ENCODE data around the gene TEDDM1. TPM values are rescaled to one million over a fixed set of nuclear protein-coding genes. Genes with fewer than 3 reads are reported as not detected.
"Not testable (repeated sequence)": the region's sequence is repeated elsewhere in the genome, so short reads cannot be mapped to it uniquely, and the experiment has no call there.

TEDDM1 gene
- total RNA-seq, 4 donors from 2014 or later: not detected

DNA sequence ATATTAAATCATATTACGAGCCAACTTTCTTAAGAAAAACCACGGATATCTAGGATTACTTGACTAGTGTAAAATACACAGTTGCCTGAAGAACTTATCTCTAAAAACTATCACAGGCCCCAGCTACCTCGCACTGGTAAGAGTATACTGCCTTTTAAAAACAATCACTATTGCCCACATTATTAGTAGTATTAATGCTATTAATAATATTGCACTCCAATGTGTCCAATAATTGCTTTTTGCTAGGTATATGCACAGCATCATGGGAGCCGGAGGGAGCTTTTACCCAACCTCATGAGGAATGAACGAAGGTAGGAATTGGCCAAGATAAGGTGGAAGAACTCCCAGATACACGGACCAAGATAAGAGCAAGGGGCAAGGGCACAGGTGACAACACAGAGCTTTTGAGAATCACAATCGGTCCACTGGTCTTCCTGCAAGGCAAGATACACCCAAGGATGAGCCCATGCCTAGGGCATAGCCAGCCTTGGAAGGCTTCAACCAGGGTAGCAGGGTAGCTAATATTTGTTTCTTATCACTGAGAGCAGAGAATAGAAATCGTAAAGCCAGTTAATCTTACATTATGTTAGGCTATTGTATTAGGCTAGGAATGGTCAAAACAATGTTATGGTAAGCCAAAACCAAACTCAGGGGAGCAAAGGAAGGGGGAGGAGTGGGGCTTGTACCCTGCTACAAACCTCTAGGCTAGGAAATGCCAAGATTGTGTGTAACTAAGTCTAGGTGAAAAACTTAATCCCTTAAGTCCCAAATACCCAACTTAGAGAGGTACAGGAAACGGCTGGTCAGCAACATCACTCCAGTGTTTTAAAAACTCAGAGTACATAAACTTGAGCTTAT, 18.3 kb downstream of the TEDDM1 start:
- Histone ChIP-seq H3K4me1 (peaks cover 29 to 37% of the 10 kb centered on the region in 2 donors), H3K36me3 (peaks cover 50 to 53% of the 10 kb centered on the region in 2 donors), H3K27me3 (no peaks in the 10 kb centered on the region), H3K27ac (peak overlapping the region in 2 of 3 donors; percentile 13 to 40), H3K4me3 (replicated peaks in 1 of 3) (no peak overlapping the region), H3K9me3 (no peaks in the 10 kb centered on the region)
- intact Hi-C loops (cut with DNase I): no loop called here
- no peak for TF ChIP-seq POLR2A (IDR thresholded peaks at IDR 0.05)
- TF ChIP-seq, protein P1, sequence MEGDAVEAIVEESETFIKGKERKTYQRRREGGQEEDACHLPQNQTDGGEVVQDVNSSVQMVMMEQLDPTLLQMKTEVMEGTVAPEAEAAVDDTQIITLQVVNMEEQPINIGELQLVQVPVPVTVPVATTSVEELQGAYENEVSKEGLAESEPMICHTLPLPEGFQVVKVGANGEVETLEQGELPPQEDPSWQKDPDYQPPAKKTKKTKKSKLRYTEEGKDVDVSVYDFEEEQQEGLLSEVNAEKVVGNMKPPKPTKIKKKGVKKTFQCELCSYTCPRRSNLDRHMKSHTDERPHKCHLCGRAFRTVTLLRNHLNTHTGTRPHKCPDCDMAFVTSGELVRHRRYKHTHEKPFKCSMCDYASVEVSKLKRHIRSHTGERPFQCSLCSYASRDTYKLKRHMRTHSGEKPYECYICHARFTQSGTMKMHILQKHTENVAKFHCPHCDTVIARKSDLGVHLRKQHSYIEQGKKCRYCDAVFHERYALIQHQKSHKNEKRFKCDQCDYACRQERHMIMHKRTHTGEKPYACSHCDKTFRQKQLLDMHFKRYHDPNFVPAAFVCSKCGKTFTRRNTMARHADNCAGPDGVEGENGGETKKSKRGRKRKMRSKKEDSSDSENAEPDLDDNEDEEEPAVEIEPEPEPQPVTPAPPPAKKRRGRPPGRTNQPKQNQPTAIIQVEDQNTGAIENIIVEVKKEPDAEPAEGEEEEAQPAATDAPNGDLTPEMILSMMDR (IDR thresholded peaks at IDR 0.05): no peak
- no peak for DNase-seq
- WGBS, 2 donors: 91 to 93% methylated on average over 9 of the region's 9 CpGs

DNA sequence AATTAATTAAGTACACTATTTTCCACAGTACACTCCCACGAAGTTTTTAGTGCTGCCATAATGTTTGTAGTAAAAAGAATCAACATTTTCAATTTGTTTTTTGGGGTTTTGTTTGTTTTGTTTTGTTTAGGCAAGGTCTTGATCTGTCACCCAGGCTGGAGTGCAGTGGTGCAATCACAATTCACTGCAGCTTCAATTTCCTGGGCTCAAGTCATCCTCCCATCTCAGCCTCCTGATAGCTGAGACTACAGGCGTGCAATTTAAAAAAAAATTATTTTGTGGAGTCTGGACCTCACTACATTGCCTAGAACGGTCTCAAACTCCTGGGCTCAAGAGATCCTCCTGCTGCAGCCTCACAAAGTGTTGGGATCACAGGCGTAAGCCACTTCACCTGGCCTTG, 20.3 kb downstream of the TEDDM1 start:
- TF ChIP-seq, protein P1 (IDR thresholded peaks at IDR 0.05): no peak
- TF ChIP-seq POLR2A (IDR thresholded peaks at IDR 0.05): no peak
- peaks cover 11 to 21% of the 10 kb centered on the region in 2 donors for H3K4me1 ChIP-seq
- H3K36me3 ChIP-seq: peaks cover 30 to 34% of the 10 kb centered on the region in 2 donors
- peak overlapping the region in 1 of 3 donors; percentile 15 for H3K27ac ChIP-seq
- H3K9me3 ChIP-seq: no peaks in the 10 kb centered on the region
- H3K27me3 ChIP-seq: no peaks in the 10 kb centered on the region
- intact Hi-C loops (cut with DNase I): no loop called here
- WGBS, 2 donors: 85 to 89% methylated on average over 4 of the region's 4 CpGs
- no peak overlapping the region for H3K4me3 ChIP-seq (replicated peaks in 1 of 3)
- DNase-seq: no peak

DNA sequence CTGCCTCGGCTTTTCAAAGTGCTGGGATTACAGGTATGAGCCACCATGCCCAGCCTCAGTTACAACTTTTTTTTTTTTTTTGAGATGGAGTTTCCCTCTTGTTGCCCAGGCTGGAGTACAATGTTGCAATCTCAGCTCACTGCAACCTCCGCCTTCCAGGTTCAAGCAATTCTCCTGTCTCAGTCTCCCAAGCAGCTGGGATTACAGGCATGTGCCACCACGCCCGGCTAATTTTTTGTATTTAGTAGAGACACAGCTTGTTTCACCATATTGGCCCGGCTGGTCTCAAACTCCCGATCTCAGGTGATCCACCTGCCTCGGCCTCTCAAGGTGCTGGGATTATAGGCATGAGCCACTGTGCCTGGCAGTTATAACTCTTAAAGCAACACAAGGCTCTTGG, 20.7 kb downstream of the TEDDM1 start:
- DNase-seq: peak in 1 of 2 donors; percentile 9
- H3K4me3 ChIP-seq (replicated peaks in 1 of 3); H3K27me3 ChIP-seq; H3K9me3 ChIP-seq; intact Hi-C loops (cut with DNase I): not testable (repeated sequence)
- H3K27ac ChIP-seq: peak overlapping the region in 1 of 3 donors; percentile 15
- H3K36me3 ChIP-seq: peaks cover 26 to 30% of the 10 kb centered on the region in 2 donors
- peaks cover 7 to 17% of the 10 kb centered on the region in 2 donors for H3K4me1 ChIP-seq
- WGBS, 2 donors: 91 to 96% methylated on average over 7 of the region's 7 CpGs

DNA sequence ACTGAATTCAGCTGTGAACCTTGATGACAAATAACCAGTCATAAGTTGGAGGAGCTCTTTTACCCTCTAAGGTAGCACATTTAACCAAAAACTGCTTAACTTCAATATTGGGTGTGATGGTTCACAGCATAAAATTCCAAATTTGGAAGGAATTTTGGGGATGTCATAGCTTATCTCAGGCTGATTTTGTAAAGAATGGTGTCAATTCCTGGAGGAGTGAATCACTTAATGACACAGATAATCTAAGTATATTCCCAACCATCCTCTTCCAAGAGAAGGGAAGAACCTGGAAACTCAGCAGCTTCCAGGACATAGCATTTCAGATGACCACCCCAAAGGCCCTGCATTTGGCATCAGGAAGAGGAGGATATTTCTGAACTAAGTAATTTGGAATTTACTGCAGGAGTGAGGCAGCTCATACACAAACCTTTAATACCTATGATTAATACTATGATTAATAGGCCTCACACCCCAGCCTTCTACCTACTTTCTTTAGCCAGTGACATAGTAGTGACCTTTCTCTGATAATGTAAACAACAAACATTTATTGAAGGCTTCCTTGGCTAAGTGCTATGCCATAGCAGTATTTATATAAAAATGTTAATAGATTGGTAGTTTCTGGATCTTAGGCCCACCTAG, 23.4 kb downstream of the TEDDM1 start:
- intact Hi-C loops (cut with DNase I): no loop called here
- Histone ChIP-seq H3K27ac (no peak overlapping the region), H3K36me3 (peaks cover 0 to 3% of the 10 kb centered on the region in 2 donors), H3K4me1 (no peaks in the 10 kb centered on the region), H3K4me3 (replicated peaks in 1 of 3) (no peak overlapping the region), H3K9me3 (no peaks in the 10 kb centered on the region), H3K27me3 (no peaks in the 10 kb centered on the region)
- no peak for DNase-seq
- TF ChIP-seq, protein P1 (IDR thresholded peaks at IDR 0.05): no peak
- TF ChIP-seq POLR2A (IDR thresholded peaks at IDR 0.05): no peak

DNA sequence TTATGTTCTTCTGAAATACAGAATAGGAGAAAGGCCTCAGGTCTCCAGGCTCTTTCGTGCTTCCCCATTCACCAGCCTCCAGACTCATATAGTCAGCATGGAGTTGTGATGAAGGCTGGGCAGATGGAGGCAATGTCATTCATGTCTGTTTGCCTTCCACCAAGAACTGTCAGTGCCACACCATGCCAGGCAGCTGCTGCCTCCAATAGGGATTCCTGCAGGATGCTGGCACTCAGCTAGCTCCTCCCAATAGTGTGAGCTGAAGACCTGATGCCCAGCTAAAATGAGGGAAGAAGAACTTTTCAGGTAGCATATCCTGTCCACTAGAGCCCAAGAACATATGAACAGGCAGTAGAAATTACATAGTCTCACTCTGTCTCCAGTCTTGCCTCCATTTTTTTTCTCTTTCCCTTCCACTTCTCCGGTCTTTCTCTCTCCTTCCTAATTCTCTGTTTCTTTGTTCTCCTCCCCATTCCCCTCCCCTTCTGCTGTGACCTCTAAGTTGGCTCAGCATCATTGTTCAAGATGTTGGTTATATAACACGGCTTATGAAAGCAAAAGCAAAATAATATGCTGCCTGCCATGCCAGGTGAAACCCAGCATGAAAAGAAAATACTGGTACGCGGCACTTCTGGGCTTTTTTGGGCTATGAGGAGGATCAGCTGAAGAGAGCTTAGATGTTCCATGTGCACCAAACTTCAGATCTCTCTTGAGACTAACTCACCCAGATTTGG, 26.2 kb downstream of the TEDDM1 start:
- no peaks in the 10 kb centered on the region for H3K4me1 ChIP-seq
- WGBS, 2 donors: 49 to 50% methylated on average over 5 of the region's 5 CpGs
- H3K4me3 ChIP-seq (replicated peaks in 1 of 3): no peak overlapping the region
- H3K27me3 ChIP-seq: no peaks in the 10 kb centered on the region
- H3K36me3 ChIP-seq: no peaks in the 10 kb centered on the region
- H3K27ac ChIP-seq: peak overlapping the region in 1 of 3 donors; percentile 37
- intact Hi-C loops (cut with DNase I): no loop called here
- TF ChIP-seq POLR2A (IDR thresholded peaks at IDR 0.05): no peak
- TF ChIP-seq, protein P1 (IDR thresholded peaks at IDR 0.05): no peak
- DNase-seq: peak; percentile 37 to 57
- no peaks in the 10 kb centered on the region for H3K9me3 ChIP-seq

Measured in thyroid gland (tissue), 4 donors.